MV-4-11 (cell line): Measurements from ENCODE around the gene ELMO2.
A peak's percentile ranks its signal among the peaks of the same experiment; 100 is the strongest.

Experiments
- DNase-seq: peaks from one replicate; lab custom pipeline; 2025; lab: John Stamatoyannopoulos, UW

The ELMO2 gene, protein sequence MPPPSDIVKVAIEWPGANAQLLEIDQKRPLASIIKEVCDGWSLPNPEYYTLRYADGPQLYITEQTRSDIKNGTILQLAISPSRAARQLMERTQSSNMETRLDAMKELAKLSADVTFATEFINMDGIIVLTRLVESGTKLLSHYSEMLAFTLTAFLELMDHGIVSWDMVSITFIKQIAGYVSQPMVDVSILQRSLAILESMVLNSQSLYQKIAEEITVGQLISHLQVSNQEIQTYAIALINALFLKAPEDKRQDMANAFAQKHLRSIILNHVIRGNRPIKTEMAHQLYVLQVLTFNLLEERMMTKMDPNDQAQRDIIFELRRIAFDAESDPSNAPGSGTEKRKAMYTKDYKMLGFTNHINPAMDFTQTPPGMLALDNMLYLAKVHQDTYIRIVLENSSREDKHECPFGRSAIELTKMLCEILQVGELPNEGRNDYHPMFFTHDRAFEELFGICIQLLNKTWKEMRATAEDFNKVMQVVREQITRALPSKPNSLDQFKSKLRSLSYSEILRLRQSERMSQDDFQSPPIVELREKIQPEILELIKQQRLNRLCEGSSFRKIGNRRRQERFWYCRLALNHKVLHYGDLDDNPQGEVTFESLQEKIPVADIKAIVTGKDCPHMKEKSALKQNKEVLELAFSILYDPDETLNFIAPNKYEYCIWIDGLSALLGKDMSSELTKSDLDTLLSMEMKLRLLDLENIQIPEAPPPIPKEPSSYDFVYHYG

DNA sequence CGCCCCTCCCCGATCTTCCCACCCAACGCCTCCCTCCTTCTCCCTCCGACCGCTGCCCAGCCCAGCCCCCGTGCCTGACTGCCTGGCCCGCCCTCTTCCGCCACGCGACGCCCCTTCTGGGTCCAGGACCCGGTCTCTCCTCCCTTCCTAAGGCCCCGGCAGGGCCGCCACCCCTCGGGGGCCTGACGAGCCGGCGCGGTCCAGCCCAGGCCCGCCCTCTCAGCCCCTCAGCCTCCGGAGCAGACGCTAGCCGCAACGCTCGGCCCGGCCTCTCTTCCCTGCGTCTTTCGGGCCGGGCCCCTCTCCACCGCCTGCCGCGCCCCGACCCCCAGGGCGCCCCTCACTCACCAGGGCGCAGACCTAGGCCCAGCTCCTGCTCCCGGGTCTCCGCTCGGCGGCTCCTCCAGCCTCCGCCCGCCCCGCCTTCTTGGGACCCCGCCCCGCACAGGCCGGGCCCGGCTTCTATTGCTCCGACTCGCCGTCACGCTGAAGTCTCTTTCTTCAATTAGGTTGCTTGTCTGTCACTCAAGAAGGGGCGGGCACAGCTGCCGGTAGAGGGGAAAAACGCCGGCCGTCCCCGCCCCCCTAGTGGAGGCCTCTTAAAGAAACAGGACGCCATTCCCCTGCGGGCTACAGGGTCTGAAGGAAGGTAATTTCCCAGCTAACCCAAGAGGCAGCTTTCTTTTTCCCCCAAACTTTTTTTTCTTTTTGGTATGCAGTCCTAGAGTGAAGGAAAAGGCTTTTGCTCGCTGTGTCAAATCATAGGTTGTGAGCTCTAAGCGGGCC, at the start of gene ELMO2:
ELMO2 (minus strand) TSS at position 416 of the 786 bp plus-strand sequence. CDS start 12,133 bp downstream, outside the sequence.
- DNase-seq, result peak; percentile 95

DNA sequence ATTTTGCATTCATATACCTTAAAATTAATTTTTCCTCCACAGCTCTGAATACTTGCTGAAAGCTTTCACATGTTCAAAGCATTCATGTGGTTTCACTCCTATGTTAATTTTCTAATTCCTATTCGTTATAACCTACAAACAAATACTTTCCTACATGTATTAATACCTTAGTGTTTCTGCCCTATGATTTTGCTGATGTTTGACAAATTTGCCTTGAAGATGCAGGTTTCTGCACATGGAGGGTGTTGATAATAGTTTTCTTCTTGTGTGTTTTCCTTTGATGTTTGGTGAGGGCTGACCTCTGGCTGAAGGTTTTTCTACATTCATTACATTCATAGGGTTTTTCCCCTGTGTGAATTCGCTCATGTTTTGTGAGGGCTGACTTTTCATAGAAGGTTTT, 49.3 kb upstream of the ELMO2 start:
- no peak for DNase-seq

DNA sequence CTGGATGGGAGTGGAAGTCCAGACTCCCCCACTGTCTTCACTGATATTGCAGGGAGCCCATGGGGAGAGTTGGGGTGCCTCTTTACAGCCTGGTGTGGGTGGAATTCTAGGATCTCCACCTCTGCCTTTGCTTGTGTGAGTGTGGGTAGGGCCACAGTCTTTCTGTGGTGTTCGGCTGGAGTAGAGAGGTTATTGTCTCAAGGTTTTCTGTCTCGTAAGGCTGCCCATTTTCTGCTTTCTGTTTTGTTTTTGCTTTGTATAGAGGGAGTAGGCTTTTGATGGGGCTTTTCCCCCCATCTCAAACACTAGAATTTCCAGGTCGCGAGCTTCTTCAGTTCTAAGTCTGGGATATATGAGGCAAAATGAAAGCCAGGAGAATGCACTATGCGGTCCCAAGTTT, 40.4 kb upstream of the ELMO2 start:
- no peak for DNase-seq

- no peak for DNase-seq
These were observed 33.4 kb upstream of the ELMO2 start for GRCh38 chr20:46439837-46440236.

DNA sequence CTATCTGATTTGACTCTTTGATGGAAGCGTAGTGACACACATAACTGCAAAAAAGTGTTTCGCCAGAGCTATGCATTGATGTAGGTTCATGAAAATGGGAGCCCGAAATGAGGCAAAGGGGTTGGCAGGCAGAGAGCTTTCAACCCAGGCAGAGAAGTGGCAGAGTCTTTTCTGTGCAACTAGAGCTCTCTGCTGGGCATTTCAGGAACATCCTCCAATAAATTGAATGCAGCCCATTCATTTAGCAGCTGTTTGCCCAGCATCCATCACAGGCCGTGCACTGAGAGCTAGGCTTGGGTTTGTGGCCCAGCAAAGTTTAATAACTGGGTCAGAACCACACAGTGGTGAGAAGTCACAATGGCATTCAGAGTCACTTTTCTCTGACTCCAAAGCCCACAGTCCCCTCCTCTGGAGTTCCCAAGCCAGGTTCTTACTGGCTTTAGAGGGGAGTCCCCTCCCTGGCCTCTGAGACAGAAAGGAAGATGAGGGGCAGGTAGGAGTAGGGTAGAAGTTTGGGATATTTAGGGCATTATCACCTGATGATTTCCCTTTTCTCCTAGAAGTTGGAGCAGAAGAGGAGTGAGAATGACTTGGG, 31.8 kb upstream of the ELMO2 start:
- DNase-seq, result peak; percentile 47

- no peak for DNase-seq
These were observed 28.7 kb upstream of the ELMO2 start for GRCh38 chr20:46435146-46435545.

- no peak for DNase-seq
These were observed 28.2 kb upstream of the ELMO2 start for GRCh38 chr20:46434597-46434996.

- DNase-seq, result no peak
These were observed 26.6 kb upstream of the ELMO2 start for GRCh38 chr20:46433051-46433450.

- no peak for DNase-seq
These were observed 24.7 kb upstream of the ELMO2 start for GRCh38 chr20:46430921-46431712.

DNA sequence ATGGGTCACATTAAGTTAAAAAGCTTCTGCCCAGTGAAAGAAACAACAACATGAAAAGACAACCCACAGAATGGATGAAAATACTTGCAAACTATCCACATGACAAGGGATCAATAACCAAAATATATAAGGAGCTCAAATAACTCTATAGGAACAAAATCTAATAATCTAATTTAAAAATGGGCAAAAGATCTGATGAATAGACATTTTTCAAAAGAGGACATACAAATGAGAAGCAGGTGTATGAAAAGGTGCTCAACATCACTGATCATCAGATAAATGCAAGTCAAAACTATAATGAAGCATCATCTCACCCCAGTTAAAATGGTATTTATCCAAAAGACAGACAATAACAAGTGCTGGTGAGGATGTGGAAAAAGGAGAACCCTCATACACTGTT, 21.0 kb upstream of the ELMO2 start:
- no peak for DNase-seq

- DNase-seq, result peak; percentile 7
These were observed 17.6 kb upstream of the ELMO2 start for GRCh38 chr20:46423882-46424482.

DNA sequence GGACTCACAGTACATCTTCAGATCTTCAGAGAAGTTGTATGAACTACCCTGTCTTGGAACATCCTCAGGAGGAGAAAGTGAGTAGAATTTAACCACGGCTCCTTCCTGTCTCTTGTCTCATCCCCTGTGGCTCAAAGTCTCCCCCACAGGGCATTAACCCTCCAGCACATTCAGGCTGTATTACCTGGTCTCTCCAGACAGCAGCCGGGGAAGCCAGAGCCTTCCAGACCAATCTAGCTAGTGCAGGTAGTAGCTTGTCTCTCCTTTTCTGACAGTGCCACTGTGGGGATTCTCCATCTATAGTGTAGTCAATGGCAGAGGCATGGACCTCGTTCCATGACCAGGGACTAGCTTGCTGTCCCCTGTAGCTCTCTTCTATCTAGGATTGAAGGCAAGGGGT, 16.9 kb upstream of the ELMO2 start:
- DNase-seq, result no peak

DNA sequence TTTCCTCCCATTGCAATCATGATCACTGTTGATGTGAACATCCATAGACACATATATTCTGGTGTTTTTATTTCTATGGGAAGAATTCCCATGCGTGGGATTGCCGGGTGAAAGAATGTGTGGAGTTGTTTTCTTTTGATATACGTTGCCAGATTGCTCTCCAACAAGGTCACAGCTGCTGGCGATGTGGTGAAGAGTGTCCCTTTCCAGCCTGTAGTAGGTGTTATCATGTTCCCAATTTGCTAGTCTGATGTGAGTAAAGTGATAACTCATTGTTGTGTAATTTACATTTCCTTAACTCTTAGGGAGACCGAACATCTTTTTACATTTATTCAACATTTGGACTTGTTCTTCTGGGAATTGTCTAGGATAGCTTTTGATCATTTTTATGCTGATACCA, 14.5 kb upstream of the ELMO2 start:
- no peak for DNase-seq

GRCh38 chr20:46419882-46420281, 13.5 kb upstream of the ELMO2 start:
- DNase-seq, result no peak

DNA sequence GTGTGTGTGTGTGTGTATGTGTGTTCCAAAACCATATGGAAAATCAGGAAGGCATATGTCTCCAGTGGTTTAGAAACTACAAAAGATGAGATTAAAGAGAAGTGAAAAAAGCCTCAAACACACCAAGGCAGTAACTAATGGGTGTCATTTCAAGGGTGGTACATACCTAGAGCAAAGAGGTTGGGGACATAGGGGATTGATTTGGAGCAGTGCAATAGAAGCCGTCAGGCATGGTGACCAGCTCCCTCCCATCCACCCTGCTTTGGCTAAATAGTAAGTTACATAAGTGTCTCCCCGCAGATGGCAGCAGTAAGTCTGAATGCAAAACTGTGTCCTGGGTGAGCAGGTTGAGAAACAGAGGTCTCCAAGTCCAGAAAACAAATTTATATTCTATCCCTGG, 10.4 kb upstream of the ELMO2 start:
- DNase-seq, result peak; percentile 34

- no peak for DNase-seq
These were observed 10.0 kb upstream of the ELMO2 start for GRCh38 chr20:46416421-46416820.

- no peak for DNase-seq
These were observed 9.4 kb upstream of the ELMO2 start for GRCh38 chr20:46415773-46416172.

GRCh38 chr20:46414608-46415007, 8.2 kb upstream of the ELMO2 start:
- DNase-seq, result no peak

DNA sequence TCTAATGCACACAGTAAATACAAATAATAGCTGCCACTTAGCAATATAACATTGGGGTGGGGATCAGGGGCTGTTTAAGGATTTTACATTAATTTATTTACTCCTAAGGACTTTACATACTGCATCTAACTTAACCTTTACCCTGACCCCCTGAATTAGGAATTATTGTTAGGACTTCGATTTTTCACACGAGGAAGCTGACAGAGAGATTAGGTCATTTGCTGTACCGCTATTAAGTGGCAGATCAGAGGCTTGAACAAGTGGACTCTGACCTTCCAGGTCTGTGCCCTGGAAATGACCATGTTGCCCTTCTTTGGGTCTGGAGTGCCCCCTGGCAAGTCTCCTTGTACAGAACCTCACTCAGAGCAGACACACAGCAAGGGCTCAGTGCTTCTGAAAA, 5.2 kb upstream of the ELMO2 start:
- no peak for DNase-seq

- no peak for DNase-seq
These were observed 1.9 kb upstream of the ELMO2 start for GRCh38 chr20:46408281-46408731.

DNA sequence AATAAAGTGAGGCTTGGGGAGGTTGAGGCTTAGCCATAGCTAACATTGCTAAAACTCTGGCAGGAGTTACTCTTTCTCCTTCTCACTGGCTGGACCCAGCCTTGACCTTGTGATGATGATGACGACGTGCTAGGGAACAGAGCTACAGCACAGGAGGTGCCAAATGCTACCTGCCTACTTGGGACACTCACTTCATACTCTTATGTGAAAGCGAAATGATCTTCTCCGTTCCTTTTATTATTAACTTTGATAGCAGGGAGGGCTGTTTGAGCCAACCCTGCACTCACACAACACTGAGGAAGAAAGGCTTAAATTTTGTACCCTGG, 1.2 kb upstream of the ELMO2 start:
- DNase-seq, result no peak
